WERI-Rb-1 (cell line): ENCODE data around the gene SEZ6.

ENCODE experiments used
- DNase-seq: peaks from one replicate; pipeline ENCODE4 v3.0.0-alpha.2; 2020
- H3K27ac ChIP-seq: fragments of 250-450 bp; sonication (Bioruptor Pico); 2 replicates; pipeline ENCODE4 v1.5.1; 2020; ENCODE audit warnings: mild to moderate bottlenecking, moderate library complexity
- H3K27me3 ChIP-seq: fragments of 250-450 bp; sonication (Bioruptor Pico); 2 replicates; pipeline ENCODE4 v1.5.1; 2021; ENCODE audit warnings: mild to moderate bottlenecking, low read depth, moderate library complexity; ENCODE audit not compliant: insufficient read depth, severe bottlenecking
- H3K36me3 ChIP-seq: fragments of 250-450 bp; sonication (Bioruptor Pico); 2 replicates; pipeline ENCODE4 v1.5.1; 2020; ENCODE audit warnings: mild to moderate bottlenecking, moderate library complexity
- H3K4me3 ChIP-seq: 2 replicates; pipeline ENCODE4 v1.5.1; 2011; ENCODE audit warnings: low read depth, mild to moderate bottlenecking, control low read depth, low read length
- H3K9me3 ChIP-seq: fragments of 250-450 bp; sonication (Bioruptor Pico); 2 replicates; pipeline ENCODE4 v1.5.1; 2021; ENCODE audit warnings: mild to moderate bottlenecking, moderate library complexity; ENCODE audit not compliant: severe bottlenecking
- TF ChIP-seq, protein P1 (sequence below): IDR thresholded peaks from 2 replicates; pipeline ENCODE4 v1.5.1; 2011; ENCODE audit warnings: low read depth, mild to moderate bottlenecking, control low read depth, inconsistent platforms, low read length

The SEZ6 gene

DNA sequence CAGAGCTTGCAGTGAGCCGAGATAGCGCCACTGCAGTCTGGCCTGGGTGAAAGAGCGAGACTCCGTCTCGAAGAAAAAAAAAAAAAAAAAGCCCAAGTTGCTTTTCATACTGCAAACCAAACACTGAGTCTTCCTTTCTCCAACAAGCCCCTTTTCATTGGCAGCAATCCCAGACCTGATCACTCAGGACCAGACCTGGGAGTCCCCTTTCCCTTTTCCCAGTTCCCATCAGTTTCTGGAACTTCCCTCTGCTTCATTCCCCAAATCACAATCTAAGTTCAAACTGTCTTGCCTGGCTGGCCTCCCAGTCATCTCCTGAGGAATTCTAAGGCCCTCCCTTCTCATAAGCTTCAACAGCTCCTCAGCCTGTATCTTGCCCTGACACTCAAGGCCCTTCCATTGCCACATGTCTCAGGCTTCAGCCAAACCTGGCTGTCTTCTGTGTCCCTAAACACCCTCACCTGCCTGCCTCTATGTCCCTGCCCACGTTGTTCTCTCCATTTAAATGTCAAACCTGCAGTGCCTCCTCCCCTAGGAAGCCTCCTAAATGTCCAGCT, 42.7 kb downstream of the SEZ6 start:
- peaks cover 61% of the 10 kb centered on the region for H3K36me3 ChIP-seq
- H3K4me3 ChIP-seq = no peak overlapping the region
- TF ChIP-seq, protein P1, sequence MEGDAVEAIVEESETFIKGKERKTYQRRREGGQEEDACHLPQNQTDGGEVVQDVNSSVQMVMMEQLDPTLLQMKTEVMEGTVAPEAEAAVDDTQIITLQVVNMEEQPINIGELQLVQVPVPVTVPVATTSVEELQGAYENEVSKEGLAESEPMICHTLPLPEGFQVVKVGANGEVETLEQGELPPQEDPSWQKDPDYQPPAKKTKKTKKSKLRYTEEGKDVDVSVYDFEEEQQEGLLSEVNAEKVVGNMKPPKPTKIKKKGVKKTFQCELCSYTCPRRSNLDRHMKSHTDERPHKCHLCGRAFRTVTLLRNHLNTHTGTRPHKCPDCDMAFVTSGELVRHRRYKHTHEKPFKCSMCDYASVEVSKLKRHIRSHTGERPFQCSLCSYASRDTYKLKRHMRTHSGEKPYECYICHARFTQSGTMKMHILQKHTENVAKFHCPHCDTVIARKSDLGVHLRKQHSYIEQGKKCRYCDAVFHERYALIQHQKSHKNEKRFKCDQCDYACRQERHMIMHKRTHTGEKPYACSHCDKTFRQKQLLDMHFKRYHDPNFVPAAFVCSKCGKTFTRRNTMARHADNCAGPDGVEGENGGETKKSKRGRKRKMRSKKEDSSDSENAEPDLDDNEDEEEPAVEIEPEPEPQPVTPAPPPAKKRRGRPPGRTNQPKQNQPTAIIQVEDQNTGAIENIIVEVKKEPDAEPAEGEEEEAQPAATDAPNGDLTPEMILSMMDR = no peak
- H3K9me3 ChIP-seq = no peaks in the 10 kb centered on the region
- H3K27me3 ChIP-seq = no peaks in the 10 kb centered on the region
- DNase-seq = peak; percentile 4
- no peak overlapping the region for H3K27ac ChIP-seq

DNA sequence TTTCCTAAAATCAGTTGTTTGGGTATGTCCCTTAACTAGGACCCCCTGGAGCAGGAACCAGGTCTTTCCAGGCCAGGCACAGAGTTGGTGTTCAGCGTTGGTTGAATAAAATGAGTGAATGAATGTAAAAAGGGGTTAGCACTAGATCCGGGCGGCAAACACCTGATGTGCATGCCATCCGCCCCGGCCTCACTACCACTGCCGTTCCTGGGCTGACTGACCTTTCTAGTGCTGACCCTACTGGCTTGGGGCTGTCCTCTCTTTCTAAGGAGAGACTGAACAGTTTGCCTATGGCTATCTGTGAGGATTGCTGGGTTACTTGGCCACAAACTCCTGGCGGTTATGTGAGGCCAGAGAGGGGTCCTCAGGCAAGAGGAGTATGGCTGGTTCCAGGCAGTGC, 44.4 kb downstream of the SEZ6 start:
- no peaks in the 10 kb centered on the region for H3K27me3 ChIP-seq
- no peak for DNase-seq
- TF ChIP-seq, protein P1 = no peak
- no peak overlapping the region for H3K27ac ChIP-seq
- no peaks in the 10 kb centered on the region for H3K9me3 ChIP-seq
- peaks cover 76% of the 10 kb centered on the region for H3K36me3 ChIP-seq
- H3K4me3 ChIP-seq = no peak overlapping the region

DNA sequence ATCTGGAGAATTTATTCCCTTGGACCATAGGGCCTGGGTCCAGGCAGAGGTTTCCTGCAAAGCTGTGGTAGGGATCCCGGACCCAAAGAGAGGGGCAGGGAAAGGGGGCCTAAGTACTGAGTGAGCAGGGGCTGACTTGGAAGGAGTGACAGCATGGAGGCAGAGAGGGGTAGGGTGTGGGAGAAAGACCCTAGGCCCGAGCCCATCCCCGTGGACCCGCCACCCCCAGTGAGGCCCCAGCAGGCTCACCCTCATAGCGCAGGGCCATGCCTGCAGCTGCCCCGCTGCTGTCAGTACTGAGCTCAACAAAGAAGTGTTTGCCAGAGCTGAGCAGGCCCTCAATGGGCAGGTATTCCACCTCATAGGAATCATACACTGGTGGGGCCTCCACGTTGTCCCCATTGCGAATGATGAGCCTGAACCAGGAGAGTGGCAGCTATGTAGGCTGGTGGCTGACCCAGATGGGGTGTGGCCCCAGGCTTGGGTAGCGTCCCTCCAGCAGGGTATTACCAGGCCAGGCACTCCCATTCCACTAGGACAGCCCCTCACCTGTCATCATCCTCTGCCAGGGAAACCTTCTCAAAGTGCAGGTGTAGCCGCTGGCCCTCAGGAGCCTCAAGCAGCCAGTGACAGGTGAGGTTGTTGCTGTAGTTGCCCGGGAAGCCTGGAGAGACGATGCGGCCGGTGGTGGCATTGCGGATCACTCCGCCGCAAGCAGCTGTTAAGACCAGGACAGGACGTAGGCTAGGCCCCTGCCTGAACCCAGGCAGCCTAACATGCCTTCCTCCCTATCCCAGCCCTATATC, 45.4 kb downstream of the SEZ6 start:
- DNase-seq = no peak
- no peak overlapping the region for H3K4me3 ChIP-seq
- no peaks in the 10 kb centered on the region for H3K9me3 ChIP-seq
- H3K36me3 ChIP-seq = peaks cover 82% of the 10 kb centered on the region
- no peaks in the 10 kb centered on the region for H3K27me3 ChIP-seq
- TF ChIP-seq, protein P1 = no peak
- no peak overlapping the region for H3K27ac ChIP-seq

DNA sequence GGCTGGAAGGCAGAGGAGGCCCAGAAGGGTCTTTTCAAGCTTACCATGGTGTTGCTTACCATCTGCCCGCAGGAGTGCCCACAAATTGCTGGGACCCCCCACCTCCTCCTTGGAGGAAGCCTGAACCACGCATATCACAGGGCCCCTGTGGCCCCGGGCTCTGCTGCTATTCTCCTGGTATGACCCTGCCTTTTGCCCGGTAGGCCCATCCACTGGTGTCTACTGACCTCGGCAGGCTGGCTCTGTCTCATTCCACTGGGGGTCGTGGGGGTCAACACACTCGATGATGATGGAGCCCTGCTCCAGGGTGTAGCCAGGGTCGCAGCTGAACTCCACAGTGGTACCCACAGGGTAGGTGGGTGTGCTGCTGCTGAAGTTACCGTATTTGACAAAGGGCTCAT, 46.4 kb downstream of the SEZ6 start:
- Histone ChIP-seq H3K4me3 (no peak overlapping the region), H3K36me3 (peaks cover 83% of the 10 kb centered on the region), H3K9me3 (no peaks in the 10 kb centered on the region), H3K27me3 (no peaks in the 10 kb centered on the region), H3K27ac (no peak overlapping the region)
- TF ChIP-seq, protein P1 = no peak
- DNase-seq = no peak

DNA sequence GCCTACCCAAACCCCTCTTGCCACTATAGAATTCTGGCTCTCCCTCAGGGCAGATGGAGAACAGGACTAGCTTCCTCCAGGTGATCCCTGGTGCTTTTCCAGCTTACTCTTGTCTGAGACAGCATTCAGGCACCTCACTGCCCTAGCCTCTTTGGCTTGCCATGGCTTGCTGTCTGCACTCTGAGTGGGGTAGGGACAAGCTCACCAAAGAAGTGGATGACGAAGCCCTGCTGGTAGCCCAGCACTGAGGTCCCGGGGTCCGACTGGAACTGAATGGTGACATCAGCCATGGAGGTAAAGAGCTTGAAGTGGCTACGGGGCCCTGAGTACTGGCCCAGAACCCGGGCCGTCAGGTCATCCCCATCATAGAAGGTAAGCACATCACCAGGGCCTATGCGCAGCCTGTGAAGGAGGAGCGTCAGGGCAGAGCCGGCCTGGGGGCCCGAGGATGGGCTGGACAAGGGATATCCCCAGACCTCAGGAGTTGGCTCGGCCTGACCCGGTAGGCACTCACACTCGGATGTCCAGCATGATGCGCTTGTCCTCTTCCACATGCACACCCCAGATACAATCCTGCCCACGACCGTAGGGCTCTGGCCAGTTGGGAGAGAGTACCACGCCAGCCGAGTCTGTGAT, 46.9 kb downstream of the SEZ6 start:
- H3K9me3 ChIP-seq = no peaks in the 10 kb centered on the region
- H3K36me3 ChIP-seq = peaks cover 79% of the 10 kb centered on the region
- TF ChIP-seq, protein P1 = no peak
- H3K27me3 ChIP-seq = no peaks in the 10 kb centered on the region
- no peak overlapping the region for H3K27ac ChIP-seq
- no peak for DNase-seq
- H3K4me3 ChIP-seq = no peak overlapping the region
